Adrenal gland (tissue), 5 donors: ENCODE data around the gene SLC9A9.

ENCODE experiments used
- CTCF ChIP-seq, 6 experiments: fragments of 450-650 bp in 4 of 6; fragments of 200-600 bp in 2 of 6; sonication (generic) in 1 of 6; IDR thresholded peaks; 1 replicate in 5 of 6; 2 replicates in 1 of 6; pipeline versions ENCODE4 v1.5.1 to v1.8.0; 2016 to 2021; ENCODE audit warnings: antibody characterized with exemption in 6 of 6, mild to moderate bottlenecking in 2 of 6, moderate library complexity in 1 of 6
- POLR2A ChIP-seq, 2 donors: fragments of 450-650 bp; IDR thresholded peaks; one replicate each; pipeline ENCODE4 v1.6.1; 2017; ENCODE audit warnings: antibody characterized with exemption in 2 of 2, mild to moderate bottlenecking in 2 of 2, moderate library complexity in 1 of 2
- donor health status: DM: no; HTN: no; CAD: no.

- TF ChIP-seq CTCF (IDR thresholded peaks at IDR 0.05) (peak in 5 of 6 experiments; percentile 21 to 57 (median 44)), POLR2A (IDR thresholded peaks at IDR 0.05) (no peak)
Measured at GRCh38 chr3:143644370-143645089, 203.7 kb downstream of the SLC9A9 start.
